Measurements from ENCODE around the gene FYCO1.

FYCO1 gene

DNA sequence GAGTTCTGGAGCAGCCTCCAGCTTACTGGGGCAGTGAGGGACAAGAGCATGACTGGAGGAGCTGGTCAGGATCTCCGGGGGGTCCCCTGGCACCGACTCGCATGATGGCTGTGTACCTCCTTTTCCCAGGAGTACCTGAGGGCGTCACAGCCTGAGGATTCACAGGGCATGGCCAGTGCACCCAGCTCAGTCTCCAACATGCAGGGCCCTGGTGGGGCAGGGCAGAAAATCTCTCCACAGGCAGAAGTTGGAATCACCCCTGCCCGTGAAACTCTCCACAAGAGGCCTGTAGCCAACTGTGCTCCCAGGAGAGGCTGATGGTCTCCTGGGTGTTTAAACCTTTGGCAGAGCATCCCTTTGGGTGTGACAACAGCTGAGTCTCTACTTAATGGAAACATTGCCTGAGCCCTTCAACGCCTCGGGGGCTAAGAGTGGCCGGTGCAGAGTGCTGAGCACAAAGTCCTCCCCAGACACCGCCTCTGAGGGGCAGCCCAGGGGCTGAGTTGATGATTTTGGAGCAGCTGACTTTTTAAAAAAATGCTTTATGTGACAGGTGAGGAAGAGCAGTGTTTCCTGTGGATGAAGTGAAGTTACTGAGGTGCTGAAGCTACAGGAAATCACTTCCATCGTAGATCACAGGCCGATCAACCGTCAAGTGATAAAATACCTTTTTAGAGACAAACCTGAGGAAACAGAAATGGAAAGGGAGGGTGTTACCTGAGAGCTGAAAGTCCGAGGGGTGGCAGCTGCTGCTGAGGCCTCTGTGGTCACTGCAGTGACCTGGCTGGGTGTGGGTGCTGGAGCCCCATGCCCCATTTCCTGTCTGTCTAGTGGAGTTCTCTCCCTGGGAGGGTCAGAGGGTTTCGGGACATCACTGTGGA, 74.2 kb downstream of the FYCO1 start:
- no peak for DNase-seq (ENCODE audit: low read depth in 2 of 2, low spot score in 1 of 2)

DNA sequence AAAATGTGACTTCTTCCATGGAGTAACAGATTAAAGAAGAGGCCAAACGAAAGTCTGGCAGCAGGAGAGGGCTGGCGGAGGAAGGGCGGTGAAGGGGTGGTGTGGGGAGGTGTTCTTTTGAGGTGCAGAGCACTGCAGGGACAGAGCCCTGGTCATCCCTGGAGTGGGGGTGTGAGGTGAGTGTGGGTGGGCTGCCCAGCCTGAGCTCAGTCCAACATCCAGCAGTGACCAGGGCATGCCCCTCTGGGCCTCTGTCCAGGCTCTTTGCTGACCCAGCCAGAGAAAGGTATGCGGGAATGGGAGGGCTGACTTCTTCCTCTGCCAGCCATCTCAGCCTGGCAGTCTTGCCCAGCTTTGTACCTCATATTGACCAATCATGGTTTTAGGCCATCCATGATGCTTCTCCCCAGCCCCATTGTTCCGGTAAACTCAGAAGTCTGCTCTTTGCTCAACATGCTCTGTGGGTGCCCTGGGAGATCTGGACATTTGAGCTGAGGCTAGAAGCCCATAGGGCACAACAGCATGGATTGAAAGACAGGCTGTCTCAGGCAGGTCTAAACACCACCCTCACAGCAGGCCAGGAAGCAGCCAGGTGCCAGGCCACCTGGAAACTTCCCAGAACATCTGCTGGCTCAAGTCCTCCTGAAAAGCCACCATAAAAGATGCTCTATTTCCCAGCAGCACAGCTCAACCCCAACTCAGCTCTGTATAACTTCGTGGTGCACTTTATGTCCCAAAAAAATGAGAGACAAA, 78.3 kb downstream of the FYCO1 start:
- DNase-seq (ENCODE audit: low read depth in 2 of 2, low spot score in 1 of 2), result no peak

DNA sequence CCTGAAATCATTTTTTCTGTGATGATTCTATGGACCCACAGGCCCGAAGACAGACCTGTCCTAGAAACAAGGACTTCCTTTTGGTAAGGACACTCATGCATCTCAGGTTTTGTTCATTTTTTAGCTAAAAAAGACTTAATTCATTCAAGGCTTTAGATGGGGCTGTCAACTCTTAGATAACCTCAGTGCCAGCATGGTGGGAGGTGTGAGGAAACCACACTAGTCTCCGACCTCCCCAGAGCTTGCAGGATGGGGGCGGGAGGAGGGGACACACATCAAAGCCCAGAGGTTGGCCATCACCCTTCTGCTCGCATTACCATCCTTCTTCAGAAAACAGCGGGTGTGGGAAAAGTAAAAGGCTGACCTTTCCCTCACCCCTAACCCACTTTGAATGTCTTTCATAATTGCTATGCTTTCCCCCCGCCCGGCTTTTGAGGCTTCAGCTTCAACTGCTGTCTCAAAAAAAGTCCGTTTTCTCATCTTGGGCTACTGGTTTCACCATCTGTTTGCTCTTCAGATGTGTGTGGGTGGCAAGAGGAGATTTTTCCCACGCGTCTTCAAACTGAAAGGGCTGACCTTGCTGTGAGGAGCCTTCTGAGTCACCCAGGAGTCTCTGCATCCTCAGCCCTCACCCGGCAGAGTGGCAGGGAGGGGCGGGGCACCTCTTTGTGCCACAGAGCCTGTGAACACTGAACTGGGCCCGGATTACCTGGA, 79.9 kb downstream of the FYCO1 start:
- peak; percentile 59 to 68 for DNase-seq (ENCODE audit: low read depth in 2 of 2, low spot score in 1 of 2)

DNA sequence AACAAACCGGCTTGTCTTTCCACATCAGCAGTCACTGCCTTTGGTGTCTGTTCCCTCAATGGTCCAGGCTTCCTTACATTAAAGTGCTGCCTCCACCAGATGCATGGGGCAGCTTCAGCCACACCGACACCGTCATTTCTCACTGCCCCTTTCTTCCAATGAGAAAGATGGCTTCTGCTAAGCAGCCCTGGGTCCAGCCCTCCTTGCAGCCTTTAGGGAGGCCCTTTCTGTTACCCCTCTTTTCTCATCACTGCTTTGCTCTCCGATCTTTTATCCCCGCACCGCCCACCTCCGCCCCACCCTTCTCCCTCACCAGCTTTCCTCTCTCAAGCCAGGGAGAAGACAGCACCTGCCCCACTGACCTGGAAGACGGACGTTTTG, 80.6 kb downstream of the FYCO1 start:
- DNase-seq (ENCODE audit: low read depth in 2 of 2, low spot score in 1 of 2), result no peak

DNA sequence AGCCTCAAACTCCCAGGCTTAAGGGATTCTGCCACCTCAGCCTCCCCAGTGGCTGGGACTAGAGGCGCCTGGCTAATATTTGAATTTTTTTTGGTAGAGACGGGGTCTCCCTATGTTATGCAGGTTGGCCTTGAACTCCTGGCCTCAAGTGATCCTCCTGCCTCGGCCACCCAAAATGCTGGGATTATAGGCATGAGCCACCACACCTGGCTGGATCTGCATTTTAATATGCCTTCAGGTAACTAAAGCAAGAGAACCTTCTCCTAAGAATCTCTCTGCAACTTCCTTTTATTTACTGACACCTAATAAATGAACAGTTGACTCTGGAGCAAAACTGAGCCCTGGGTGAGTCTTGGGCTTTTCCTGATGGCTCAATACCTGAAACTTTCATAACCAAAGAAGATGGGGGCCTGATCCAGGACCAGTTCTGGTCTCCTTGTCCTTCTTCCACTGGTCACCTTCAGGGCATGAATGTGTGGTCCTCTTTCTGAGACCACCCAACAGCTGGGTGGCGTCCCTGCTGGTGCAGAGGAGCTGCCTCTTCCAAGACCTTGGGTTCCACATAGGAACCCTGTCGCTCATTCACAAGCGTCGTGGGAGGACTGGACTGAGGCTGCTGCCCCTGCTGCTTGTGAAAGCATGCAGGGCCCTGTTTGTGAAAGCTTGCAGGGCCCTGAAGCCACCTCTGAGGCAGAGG, 81.1 kb downstream of the FYCO1 start:
- DNase-seq (ENCODE audit: low read depth in 2 of 2, low spot score in 1 of 2), result no peak

DNA sequence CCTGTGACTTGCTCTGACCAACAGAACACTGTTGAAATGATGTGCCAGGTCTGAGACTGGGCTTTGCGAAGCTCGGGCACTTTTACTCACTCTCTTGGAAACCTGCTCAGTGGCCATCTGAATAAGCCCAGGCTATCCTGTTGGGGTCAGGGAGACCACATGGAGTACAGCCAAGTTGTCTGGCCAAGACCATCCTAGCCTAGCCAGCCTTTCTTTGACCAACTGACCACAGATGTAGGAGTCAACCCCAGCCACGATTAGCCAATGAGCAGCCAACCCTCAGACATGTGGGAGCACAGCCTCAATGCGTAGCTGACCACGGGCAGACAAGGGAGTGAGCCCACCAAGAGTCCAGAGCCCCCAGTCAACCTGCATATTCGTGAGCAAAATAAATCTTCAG, 83.2 kb downstream of the FYCO1 start:
- DNase-seq (ENCODE audit: low read depth in 2 of 2, low spot score in 1 of 2), result no peak

DNA sequence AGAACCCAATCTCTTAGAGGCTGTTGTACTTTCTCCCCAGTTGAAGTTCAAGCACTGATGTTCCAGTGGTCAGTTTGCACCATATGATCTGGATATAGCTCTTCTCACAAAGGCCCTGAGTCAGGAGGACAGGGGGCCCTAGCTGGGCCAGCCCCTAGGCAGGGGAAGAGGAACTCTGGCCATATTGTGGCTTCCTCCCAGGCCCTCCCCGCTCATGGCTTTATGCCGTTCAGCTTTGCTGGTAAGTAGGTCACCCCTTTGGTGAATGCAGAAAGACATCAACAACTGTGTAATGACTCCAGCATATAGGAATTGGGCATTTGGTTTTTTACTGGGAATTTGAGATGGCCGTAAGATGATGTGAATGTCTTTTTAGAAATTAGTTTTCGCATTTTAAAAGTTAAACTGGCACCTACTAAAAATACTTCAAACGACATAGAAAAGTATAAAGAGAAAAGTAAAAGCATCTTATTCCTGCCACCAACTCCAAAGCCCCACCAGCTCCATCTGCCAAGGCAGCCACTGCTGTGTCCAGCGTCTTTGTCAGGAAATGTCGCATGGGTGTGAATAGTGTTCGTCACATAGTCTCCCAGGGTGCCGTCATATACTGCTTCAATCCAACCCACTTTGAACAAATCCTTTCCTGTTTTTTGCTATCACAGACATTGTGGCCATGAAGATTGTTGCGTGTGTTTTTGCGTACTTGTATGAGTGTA, 84.0 kb downstream of the FYCO1 start:
- DNase-seq (ENCODE audit: low read depth in 2 of 2, low spot score in 1 of 2), result no peak

DNA sequence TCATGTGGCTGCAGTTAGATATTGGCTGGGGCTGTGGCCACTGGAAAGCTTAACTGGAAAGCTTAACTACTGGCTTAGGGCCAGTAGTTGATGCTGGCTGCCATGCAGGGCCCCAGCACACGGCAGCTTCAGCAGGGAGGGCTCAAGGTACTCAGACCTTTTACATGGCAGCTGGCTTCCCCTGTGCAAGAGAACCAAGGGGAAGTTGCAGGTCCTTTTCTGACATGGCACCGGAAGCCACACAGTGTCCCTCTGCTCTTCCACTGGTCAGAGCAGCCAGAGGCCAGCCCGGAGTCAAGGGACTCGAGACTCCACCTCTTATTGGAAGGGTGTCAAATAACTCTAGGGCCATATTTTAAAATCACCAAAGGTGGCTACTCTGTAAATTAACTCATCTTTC, 84.7 kb downstream of the FYCO1 start:
- no peak for DNase-seq (ENCODE audit: low read depth in 2 of 2, low spot score in 1 of 2)

DNA sequence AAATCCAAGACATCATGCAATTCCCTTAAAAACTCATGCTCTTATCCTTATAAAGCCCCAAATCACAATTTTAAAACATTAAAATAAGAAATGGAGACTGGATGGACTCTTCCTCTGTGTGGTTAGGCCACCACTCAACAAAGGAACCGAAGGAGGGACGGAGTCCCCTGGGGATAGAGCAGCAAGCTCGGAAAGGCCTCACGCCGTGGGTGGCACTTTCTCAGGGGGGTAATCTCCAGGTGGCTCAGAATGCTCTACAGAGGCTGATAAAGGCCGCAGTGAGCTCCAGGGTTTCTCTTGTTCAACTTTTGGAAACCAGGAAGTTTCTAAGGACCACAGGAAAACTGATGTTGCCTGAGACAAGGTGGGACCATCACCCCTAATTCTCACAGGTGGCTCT, 86.1 kb downstream of the FYCO1 start:
- DNase-seq (ENCODE audit: low read depth in 2 of 2, low spot score in 1 of 2), result no peak

DNA sequence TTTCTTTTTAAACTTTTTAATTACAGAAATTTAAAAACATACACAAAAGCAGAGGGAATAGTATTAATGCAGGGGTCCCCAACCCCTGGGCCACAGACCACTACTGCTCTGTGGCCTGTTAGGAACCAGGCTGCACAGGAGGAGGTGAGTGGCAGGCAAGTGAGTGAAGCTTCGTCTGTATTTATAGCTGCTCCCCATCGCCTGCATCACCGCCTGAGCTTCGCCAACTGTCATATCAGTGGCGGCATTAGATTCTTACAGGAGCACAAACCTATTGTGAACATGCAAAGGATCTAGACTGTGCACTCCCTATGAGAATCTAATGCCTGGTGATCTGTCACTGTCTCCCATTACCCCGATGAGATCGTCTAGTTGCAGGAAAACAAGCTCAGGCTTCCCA, 86.9 kb downstream of the FYCO1 start:
- DNase-seq (ENCODE audit: low read depth in 2 of 2, low spot score in 1 of 2), result no peak

DNA sequence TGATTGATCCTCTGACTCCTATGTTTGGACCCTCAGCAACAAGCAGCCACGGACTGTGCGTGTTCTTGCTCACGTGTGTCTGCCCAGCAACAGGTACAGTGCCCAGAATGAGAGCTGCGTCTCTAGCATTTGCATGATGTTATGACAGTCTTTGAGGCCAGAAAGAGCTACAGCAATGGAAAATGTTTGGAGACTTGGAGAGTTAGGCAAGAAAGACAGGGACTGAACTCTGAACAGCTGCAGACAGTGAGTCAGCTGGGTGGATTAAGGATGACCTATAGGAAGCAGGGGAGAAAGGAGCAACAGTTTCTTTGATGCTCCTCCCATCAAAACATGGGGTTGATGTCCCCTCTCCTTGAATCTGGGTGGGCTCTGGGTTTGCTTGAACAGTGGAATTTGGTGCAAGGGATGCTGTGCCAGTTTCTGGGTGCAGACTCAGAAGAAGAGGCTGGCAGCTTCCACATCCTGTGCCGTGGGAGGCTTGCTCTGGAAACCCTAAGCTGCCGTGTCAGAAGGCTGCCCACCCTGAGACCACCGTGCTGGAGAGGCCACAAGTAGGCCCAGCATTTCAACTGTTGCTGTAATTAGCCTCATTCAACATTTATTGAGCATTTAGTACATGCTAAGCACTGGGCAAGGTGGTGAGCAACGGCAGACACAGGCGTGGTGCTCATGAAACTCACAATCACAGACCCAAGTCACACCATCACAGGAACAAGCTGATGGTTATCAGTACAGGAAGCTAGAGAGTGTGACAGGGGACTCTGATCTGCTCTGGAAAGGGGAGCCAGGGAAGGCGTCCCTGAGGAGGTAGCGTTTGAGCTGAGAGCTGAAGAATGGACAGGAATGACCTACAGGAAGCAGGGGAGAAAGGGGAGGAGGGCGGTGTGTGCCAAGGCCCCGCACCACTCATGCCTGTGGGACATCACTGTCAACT, 87.6 kb downstream of the FYCO1 start:
- DNase-seq (ENCODE audit: low read depth in 2 of 2, low spot score in 1 of 2), result no peak

DNA sequence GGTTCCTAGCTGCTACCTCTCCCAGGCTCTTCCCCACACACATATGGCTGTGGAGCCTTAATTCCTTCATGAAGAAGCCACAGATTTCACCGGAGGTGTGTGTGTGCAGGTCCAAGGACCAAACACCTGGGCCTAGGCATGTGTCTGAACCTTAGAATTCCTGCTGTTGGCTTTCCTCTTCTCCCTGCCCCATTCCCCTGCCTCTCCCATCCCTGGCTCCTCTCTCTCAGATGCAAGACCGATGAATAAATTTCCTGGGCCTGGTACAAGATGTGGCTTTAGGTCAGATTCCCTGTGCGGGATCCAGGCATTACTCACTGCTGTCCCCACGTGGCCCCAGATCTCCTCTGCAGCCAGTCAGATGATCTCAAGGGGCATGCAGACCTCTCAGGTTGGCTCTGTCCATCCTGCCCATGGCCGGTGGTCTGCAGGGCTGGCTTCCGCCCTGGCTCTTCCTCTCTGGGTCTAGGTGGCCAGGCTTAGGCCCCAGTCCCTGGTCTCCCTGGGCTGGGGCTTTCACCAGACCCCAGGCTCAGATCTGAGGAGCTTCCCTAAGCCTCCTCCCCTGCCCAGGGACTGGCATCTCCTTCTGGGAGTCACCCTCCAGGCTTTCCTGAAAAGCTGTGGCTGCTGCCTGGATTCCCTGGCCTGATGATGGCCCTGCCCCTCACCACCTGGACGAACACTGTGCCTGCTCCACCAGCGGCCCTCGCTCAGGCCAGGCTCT, 88.8 kb downstream of the FYCO1 start:
- no peak for DNase-seq (ENCODE audit: low read depth in 2 of 2, low spot score in 1 of 2)

DNA sequence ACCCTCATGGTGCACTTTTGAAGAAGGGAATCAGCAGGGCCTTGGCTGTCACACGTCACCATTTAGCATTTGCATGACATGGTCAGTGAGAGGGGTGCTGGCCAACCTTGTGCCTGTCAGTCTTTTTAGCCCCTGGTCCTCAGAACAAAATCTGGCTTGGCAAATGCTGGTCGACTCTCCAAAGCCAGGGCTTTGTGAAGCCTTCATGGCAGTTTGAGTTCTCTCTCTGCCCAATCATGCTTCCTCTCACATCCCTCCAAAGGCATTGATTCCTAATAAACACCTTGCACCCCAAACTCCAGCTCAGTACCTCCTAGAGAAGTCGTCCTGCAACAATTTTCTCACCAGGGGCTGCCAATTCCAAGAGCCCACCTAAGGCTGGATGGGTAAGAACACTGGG, 89.9 kb downstream of the FYCO1 start:
- DNase-seq (ENCODE audit: low read depth in 2 of 2, low spot score in 1 of 2), result no peak

DNA sequence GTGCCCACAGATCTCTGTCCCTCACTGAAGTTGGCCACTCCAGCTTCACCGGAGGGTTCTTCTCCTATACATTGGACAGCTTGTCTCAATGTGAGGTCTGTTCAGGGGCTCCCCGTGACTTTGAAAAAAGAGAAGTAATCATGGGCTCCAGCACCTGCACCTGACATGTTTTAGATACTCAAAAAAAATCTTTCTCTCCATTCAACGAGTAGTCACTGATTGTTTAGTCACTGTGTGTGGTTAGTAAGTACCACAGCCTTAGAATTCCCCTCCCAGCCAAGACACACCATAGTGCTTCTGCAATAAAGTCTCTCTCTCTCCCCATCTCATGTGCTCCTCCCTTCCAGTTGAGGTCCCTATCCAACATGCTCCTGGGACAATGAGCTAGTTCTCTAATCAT, 90.7 kb downstream of the FYCO1 start:
- no peak for DNase-seq (ENCODE audit: low read depth in 2 of 2, low spot score in 1 of 2)

DNA sequence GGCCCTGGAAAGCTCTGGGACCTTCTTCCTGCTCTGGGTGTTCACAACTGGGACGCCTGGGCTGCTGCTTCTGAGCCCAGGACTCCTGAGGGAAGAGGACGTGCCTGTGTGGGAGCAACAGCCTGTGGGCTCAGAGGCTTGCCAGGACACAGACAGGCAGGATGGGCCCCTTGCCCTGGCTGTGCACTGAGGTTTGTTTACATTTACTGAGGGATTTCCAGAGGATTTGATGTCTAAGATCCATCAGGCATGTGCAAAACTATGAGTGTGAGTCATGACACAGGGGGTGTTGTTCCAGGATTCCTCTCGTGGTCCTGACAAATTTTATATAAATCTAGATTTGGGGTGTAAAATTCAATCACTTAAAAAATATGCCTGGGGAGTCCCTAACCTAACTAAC, 98.7 kb downstream of the FYCO1 start:
- DNase-seq (ENCODE audit: low read depth in 2 of 2, low spot score in 1 of 2), result no peak

DNA sequence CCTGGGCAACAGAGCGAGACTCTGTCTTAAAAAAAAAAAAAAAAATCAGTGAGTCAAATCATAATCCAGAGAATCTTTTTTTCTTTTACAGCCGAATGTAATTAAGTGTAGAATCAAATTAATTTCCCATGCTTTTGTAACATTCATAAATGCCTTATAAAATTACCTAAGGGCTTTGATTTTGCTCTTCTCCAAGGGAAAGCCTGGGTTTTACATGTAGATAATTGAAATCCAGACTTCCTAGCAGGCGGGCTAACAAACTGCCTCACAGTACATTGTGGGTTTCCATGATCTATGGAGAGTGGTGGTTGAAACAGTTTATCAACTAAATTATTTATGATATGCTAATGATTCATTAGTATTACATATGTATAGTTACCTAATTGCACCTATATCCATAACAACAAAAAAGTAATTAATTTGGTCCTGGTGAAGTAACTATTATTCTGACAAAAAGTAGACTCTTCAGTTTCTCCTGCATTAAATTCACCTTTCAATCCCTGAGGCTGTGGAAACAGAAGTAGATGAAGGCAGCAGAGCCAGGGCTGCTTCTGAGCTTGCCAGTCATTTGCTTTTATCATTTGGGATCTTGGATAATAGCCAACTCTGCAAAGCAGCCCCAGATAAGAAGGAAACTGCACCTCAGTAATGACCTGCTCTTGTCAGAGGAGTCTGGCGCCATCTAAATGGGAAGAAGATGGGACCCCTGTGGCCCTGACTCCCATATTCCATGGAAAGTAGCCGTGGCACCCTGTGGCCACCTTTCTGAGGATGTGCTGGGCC, 99.7 kb downstream of the FYCO1 start:
- DNase-seq (ENCODE audit: low read depth in 2 of 2, low spot score in 1 of 2), result no peak

DNA sequence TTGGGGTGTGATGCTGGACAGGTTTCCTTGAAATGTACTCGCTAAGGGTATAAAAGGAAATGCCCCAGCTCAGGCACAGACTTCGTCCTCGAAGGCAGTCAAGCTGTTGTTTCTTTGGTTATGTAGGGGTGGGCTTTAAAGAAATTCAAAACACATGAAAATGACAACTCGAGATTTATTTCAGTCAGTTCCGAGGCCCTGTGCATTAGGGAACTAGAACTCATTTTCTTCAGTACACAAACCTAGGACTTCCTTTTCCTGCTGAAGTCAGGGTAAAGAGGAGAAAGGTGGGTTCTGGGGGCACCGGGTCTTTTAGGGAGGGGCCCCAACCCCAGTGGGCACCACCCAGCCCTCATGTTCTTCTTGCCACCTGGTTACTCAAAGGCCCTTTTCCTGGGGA, 101.6 kb downstream of the FYCO1 start:
- DNase-seq (ENCODE audit: low read depth in 2 of 2, low spot score in 1 of 2), result no peak

DNA sequence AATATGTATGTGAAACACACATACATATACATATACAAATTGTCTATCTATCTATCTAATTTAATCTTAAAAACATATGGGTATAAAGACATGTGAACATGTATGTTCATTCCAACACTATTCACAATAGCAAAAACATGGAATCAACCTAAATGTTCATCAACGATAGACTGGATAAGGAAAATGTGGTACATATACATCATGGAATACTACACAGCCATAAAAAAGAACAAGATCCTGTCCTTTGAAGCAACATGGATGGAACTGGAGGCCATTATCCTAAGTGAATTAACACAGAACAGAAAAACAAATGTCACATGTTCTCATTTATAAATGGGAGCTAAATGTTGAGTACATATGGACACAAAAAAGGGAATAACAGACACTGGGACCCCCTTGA, 103.5 kb downstream of the FYCO1 start:
- DNase-seq (ENCODE audit: low read depth in 2 of 2, low spot score in 1 of 2), result no peak

Data from stimulated activated CD8-positive, alpha-beta memory T cell treated with anti-CD3 and anti-CD28 coated beads, Interleukin-4, amount 100 ng/mL, for 4 hours (primary cell).